Upper lobe of left lung (tissue), 4 donors: ENCODE measurements around the gene CNDP2.

ENCODE experiments used
- POLR2A ChIP-seq, 4 donors: fragments of 450-650 bp; IDR thresholded peaks; one replicate each; pipeline ENCODE4 v1.5.1; 2016 to 2017; ENCODE audit warnings: antibody characterized with exemption in 4 of 4, mild to moderate bottlenecking in 2 of 4
- POLR2AphosphoS5 ChIP-seq, 2 donors: sonication (generic); formaldehyde crosslinking; IDR thresholded peaks; one replicate each; pipeline ENCODE4 v1.5.1; 2017; ENCODE audit warnings: antibody characterized with exemption in 2 of 2
- TF ChIP-seq, protein P1 (sequence below), 6 experiments: fragments of 450-650 bp in 4 of 6; fragments of 200-600 bp in 2 of 6; sonication (generic) in 2 of 6; IDR thresholded peaks; one replicate each; pipeline ENCODE4 v1.5.1; 2016 to 2019; ENCODE audit warnings: antibody characterized with exemption in 6 of 6

DNA sequence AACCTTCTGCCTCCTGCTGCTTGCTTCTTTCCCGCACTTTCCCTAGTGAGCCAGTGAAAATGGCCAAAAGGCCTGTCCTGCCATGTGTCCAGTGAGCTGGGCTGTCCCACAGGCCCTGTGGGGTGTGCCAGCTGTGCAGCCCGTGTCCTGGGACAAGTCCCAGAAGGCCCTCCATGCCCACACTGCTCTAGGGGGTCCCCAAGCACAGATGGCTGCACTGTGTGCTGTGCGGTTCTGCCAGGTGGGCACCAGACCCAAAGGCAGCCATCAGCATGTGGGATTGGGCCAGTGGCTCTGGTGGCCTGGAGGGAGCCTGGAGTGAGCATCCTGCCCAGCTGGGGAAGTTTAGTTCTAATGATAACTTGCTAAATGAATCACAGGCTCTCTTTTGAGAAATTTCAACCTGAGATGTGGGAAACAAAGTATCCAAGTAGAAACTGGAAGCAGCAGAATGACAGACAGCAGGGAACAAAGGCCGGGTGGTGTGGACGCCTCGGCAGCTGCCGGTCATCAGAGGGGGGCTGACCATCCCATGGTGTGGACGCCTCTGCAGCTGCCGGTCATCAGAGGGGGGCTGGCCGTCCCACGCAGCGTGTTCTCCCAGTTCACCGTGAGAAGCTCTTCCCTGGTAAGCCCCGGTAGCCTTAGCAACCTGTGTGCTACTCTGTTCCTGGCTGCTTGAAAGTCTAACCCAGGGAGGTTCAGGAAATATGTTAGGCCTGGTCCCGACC is 9.9 kb upstream of the CNDP2 start:
- TF ChIP-seq, protein P1, sequence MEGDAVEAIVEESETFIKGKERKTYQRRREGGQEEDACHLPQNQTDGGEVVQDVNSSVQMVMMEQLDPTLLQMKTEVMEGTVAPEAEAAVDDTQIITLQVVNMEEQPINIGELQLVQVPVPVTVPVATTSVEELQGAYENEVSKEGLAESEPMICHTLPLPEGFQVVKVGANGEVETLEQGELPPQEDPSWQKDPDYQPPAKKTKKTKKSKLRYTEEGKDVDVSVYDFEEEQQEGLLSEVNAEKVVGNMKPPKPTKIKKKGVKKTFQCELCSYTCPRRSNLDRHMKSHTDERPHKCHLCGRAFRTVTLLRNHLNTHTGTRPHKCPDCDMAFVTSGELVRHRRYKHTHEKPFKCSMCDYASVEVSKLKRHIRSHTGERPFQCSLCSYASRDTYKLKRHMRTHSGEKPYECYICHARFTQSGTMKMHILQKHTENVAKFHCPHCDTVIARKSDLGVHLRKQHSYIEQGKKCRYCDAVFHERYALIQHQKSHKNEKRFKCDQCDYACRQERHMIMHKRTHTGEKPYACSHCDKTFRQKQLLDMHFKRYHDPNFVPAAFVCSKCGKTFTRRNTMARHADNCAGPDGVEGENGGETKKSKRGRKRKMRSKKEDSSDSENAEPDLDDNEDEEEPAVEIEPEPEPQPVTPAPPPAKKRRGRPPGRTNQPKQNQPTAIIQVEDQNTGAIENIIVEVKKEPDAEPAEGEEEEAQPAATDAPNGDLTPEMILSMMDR (IDR thresholded peaks at IDR 0.05) = no peak
- TF ChIP-seq POLR2A (IDR thresholded peaks at IDR 0.05) = no peak
- no peak for TF ChIP-seq POLR2AphosphoS5 (IDR thresholded peaks at IDR 0.05)
